GM19328 (cell line): ENCODE results near the gene SPOCD1.

Source experiments
- ATAC-seq: cut with Tn5 transposase; IDR thresholded peaks from one replicate; pipeline ENCODE4 v1.9.1; 2021; ENCODE audit warnings: mild to moderate bottlenecking, moderate library complexity; ENCODE audit not compliant: unreplicated experiment

Gene SPOCD1

GRCh38 chr1:31801458-31801857 lies 14.4 kb downstream of the SPOCD1 start:
- ATAC-seq, result no peak

DNA sequence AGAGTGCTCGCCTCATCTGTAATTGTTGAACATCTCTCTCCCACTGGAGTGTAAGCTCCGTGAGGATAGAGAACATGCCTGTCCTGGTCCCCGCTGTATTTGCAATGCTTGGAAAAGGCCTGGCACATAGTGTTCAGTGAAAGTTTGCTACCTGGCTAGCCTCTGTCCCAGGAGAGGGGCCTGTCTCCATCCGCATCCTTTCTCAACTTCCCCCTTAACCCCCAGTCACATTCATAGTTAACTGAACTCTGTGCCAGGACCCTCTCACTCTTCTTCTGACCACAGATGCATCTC lies 15.2 kb downstream of the SPOCD1 start:
- no peak for ATAC-seq

- ATAC-seq, result no peak
Observed at GRCh38 chr1:31799895-31800673, 15.7 kb downstream of the SPOCD1 start.

DNA sequence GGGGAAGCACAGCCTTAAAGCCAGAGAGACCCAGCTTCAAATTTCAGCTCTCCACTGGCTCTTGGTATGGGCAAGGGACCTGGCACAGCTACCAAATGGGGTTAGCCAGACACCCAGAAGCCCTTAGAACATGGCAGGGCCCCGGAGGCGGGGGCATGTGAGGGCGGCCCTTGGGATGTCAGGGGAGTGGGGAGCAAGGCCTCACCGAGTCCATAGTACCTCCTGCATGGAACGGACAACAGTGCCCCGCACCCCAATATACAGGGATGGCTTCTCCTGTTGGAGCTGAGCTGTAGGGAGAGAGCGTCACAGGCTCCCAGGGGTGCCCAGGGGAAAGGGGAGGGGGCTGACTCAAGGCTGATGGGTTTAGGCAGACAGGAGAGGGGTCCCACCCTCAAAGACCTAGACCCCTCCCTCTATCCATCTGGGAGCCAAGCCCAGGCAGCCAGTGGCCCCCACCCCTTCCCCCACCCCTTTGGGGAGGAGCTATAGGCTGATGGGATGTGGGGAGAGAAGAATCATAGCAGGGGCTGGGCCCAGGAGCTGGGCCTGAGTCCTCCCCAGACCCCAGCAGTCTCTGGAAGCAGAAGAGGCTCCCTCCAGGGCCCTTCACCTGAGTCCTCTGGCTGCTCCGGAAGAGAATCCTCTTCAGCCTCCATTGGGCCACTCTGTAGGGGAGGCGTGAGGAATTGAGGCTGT lies 16.5 kb downstream of the SPOCD1 start:
- no peak for ATAC-seq

DNA sequence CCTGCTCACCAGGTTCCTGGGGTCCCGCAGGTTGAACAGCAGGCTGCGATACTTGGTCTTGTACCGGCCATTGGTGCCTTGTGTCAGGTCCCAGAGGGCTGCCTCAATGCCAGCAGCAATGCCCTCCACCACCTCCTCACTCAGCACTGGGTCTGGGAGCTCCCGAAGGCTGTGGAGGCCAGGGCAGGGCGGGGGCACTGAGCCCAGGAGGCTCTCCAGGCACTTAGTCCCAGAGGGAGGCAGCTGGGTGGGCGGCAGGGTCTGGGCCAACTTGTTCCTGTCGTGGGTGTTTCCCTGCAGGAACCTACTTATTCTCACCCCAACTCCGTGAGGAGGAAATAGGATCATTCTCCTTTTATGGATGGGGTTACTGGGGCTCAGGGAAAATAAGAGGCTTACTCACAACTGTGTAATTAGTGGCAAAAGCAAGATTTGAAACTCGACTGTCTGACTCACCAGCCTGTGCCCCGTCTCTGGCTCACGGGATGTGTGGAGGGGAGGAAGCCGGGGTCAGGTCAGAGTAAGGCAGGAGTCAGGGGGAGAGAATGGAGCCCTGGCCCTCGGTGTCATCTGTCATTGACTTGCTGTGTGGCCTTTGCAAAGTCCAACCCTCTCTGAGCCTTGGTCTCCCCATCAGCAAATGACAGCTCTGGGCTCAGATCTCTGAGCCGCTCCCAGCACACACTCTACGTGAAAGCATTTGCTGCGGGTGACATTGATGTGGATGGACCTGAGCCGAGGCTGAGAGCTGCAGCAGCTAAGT lies 17.2 kb downstream of the SPOCD1 start:
- no peak for ATAC-seq

GRCh38 chr1:31798086-31798432 lies 17.8 kb downstream of the SPOCD1 start:
- no peak for ATAC-seq

GRCh38 chr1:31797216-31797615 lies 18.6 kb downstream of the SPOCD1 start:
- no peak for ATAC-seq

DNA sequence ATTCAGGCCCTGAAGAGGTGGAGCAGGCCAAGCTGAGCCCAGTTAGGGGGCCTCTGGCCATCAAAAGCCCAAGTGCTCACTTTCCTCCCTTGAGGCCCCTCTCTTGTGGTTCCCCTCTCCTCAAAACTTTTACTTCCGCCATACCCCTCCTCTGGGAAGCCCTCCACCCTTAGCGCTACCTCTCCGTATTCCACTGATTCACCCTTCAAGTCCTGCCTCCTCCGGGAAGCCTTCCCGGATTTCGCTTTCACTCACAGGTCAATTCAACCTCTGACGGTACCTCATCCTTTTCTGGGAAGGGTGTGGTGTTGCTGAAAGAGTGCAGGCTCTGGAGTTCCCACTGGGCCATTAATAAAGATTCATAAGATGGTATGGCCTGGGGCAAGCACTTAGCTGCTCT lies 19.1 kb downstream of the SPOCD1 start:
- ATAC-seq, result no peak

DNA sequence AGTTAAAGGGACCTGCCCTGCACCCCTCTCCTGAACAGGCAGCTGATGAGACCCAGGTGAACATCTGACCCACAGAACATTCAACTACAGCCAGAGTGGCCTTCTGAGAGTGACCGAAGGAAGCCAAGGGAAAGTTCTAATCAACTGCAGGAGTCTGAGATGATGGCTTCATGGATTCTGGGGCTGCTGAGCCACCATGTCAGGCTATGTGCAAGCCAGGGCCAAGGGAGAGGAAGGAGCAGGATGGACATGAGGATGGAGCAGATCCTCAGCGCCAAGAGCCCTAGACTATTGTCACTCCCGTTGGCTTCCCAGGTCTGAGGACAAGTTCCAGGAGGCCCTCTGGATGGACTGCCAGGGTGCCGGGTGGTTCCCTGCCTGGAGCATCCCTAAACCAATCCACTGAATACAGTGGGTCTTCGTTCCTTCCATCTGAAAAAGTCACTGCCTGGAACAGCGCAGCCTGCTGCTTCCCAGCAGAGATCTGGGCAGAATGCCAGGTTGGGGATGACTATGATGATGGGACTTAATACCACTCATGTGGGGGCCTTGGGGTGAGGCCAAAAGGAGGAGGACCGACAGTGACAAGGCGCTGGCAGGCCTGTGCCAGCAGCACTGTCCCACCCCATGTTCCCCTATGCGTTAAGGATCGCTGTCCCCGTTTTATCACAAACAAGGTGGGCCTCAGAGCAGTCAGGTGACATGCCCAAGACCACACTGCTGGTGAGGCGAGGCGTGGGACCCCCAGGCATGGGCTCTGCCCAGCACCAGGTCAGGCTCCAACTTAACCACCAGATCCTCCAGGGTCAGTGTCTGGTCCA lies 19.8 kb downstream of the SPOCD1 start:
- ATAC-seq, result no peak

DNA sequence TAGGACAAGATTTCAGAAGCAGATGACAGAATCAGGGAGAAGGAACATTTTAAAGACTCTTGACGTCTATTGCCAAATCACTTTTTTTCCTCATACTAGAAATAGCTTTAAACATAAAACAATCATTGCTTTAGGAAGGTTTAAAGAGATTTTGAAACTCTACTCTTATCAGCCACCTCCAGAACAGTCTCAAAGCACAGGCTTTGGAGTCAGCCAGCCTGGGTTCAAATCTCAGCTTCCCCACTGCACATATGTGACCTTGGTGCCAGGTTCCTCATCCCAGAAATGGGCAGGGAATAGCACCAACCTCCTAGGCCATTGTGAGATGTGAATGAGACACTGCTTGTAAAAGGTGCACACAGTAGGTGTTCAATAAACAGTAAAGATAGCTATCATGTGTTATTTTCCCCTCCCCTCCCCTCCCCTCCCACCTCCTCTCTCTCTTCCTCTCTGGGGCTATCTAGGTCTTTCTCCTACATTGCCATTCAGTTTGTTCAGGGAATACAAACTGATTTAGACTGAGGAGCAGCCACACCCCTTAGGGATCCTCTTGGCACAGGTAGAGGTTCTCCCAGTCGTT lies 20.6 kb downstream of the SPOCD1 start:
- ATAC-seq, result no peak

GRCh38 chr1:31793586-31794285 lies 22.1 kb downstream of the SPOCD1 start:
- ATAC-seq, result no peak

DNA sequence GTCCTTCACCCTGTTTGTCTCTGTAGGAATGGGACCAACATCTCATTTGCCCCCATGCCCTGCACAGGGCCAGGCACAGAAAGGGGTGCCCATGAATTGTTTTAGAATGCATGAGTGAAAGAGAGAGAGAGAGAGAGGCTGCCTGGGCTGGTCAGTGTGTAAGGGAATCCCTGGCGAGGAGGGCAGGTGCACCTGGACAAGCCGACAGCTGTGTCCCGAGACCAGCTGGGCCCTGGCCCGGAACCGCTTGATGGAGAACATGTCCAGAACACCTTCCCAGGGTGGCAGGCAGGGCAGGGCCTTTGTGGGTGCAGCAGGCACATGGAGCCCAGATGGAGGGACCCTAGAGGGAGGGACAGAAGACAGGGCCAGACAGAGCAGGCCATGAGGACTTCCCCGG lies 22.7 kb downstream of the SPOCD1 start:
- no peak for ATAC-seq

DNA sequence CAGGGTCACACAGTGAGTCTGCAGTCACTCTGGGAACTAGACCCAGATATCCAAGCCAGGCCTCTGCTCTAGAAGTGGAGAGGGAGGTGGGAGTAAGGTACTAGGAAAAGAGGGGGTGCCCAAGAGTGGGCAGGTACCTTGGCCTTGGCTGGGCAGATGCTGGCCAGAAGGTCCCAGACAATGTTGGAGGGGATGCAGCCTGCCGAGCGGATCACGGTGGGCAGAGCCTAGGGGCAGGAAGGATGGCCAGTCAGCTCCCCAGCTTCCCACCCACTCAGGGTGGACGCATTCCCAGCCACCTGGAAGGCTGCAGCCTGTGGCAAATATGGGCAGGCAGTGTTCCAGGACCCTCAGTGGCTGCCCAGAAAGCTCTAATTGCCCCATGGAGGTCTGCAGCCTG lies 23.3 kb downstream of the SPOCD1 start:
- ATAC-seq, result no peak

- ATAC-seq, result no peak
Observed at GRCh38 chr1:31792116-31792515, 23.7 kb downstream of the SPOCD1 start.

DNA sequence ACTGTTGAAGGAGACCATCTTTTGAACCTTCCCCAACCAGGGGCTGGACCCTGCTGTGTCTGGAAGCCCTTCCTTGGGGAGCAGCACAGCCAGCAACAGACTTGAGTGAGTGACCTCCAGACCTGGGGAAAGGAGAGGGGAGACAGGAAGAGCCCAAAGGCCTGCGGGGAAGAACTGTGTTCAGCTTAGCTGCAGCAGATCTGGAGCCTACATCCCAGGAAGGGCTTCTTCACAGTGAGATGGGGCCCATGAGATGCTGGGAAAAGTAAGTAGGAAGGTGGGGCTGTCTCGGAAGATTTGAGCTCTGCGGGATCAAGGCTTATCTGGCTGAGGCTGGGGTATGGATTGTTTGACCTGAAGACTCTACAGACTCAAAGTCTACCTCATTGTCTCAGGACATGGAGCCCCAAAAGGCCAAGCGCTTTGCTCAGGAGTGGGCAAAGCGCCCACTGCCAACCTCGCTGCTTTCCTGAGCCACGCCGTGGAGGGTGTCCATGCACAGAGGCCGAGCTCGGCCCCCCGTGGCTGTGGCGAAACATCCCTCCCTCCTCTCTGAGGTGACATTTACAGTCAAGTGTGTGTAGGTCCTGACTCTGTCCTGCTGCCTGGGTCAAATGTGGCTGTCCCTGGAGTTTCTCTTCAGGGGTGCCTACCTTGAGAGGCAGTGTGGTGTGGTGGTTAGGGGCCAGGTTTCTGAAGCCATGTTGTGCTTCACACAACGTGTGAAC lies 24.5 kb downstream of the SPOCD1 start:
- ATAC-seq, result no peak

DNA sequence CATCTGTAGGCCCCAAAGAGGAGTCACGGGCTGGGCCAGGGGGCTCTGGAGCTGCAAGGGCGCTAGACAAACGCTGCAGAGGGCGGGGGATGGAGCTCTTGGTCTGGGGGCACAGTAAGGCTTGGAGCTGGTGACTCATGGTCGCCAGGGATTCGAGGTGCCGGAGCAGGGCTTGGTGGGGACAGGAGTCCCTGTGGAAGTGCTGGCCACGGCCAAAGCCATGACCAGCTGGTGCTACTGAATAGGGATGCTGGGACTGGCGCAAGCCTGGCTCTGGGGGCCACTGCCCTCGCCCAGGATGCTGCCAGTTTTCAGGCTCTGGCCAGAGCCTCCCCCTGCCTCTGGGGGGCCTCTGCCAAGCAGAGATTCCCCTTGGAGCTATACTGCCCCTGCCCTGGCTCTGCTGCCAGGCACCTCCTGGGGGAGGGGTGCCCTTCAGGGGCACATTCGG lies 25.2 kb downstream of the SPOCD1 start:
- ATAC-seq, result no peak

GRCh38 chr1:31790140-31790539 lies 25.7 kb downstream of the SPOCD1 start:
- no peak for ATAC-seq

GRCh38 chr1:31789259-31790065 lies 26.4 kb downstream of the SPOCD1 start:
- ATAC-seq, result no peak

DNA sequence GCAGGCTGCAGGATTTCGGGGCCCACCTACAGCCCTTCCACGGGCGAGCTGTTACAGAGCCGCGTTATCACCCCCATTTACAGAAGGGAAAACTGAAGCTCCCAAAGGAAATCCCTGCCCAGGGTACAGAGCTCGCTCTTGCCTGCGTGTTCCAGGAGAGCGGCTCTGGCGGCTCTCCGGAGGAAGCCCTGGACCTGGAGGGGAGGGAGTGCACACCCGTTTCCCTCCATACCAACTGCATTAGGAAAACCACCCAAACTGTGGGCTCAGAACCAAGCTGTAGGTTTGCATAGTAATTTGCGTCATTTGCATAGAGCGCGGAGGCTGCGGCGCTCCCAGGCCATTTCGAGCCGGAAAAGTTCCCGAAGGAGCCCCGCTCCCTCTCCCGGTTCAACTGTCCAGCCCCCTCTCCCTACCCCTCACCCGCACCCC lies 27.0 kb downstream of the SPOCD1 start:
- ATAC-seq, result peak; percentile 9
